Measurements from ENCODE around the gene CCR1. TPM values are rescaled to one million over a fixed set of nuclear protein-coding genes. Genes with fewer than 3 reads are reported as not detected.

CCR1 gene
- not detected in 3 replicates for total RNA-seq
- long read RNA-seq, result 0 reads

GRCh38 chr3:46208167-46208704, at the start of gene CCR1:
Gene CCR1, minus strand, starts transcription at chr3:46208313. Its CDS starts 4,000 bp downstream, at chr3:46204313.
- no peak within 1 kb of the TSS for H3K4me3 Mint-ChIP-seq (ENCODE audit: unreplicated experiment)
- no peaks in the 10 kb centered on the region for H3K9me3 Mint-ChIP-seq (ENCODE audit: low read depth)
- peak; percentile 67 for TF ChIP-seq CTCF (IDR thresholded peaks at IDR 0.05)
- H3K4me1 Mint-ChIP-seq (ENCODE audit: low read depth), result no peaks in the 10 kb centered on the region
- H3K27me3 Mint-ChIP-seq (ENCODE audit: low read depth), result no peaks in the 10 kb centered on the region
- H3K36me3 Mint-ChIP-seq (ENCODE audit: low read depth), result no peaks in the 10 kb centered on the region
- H3K27ac Mint-ChIP-seq (ENCODE audit: unreplicated experiment), result no peak within 1 kb of the TSS
- DNase-seq (ENCODE audit: low spot score), result no peak

GRCh38 chr3:46252980-46253379, 44.9 kb upstream of the CCR1 start:
- no peak for TF ChIP-seq CTCF (IDR thresholded peaks at IDR 0.05)
- Mint-ChIP-seq H3K36me3 (ENCODE audit: low read depth) (no peaks in the 10 kb centered on the region), H3K27ac (ENCODE audit: unreplicated experiment) (no peak overlapping the region), H3K4me1 (ENCODE audit: low read depth) (no peaks in the 10 kb centered on the region), H3K4me3 (ENCODE audit: unreplicated experiment) (no peak overlapping the region), H3K27me3 (ENCODE audit: low read depth) (peaks cover 36% of the 10 kb centered on the region), H3K9me3 (ENCODE audit: low read depth) (no peaks in the 10 kb centered on the region)
- DNase-seq (ENCODE audit: low spot score), result no peak

GRCh38 chr3:46245146-46245545, 37.0 kb upstream of the CCR1 start:
- H3K27ac Mint-ChIP-seq (ENCODE audit: unreplicated experiment), result no peak overlapping the region
- H3K27me3 Mint-ChIP-seq (ENCODE audit: low read depth), result peaks cover 24% of the 10 kb centered on the region
- H3K36me3 Mint-ChIP-seq (ENCODE audit: low read depth), result no peaks in the 10 kb centered on the region
- H3K4me3 Mint-ChIP-seq (ENCODE audit: unreplicated experiment), result no peak overlapping the region
- no peaks in the 10 kb centered on the region for H3K9me3 Mint-ChIP-seq (ENCODE audit: low read depth)
- no peak for DNase-seq (ENCODE audit: low spot score)
- H3K4me1 Mint-ChIP-seq (ENCODE audit: low read depth), result no peaks in the 10 kb centered on the region
- TF ChIP-seq CTCF (IDR thresholded peaks at IDR 0.05), result no peak

- no peak for TF ChIP-seq CTCF (IDR thresholded peaks at IDR 0.05)
- Mint-ChIP-seq H3K4me1 (ENCODE audit: low read depth) (no peaks in the 10 kb centered on the region), H3K4me3 (ENCODE audit: unreplicated experiment) (no peak overlapping the region), H3K36me3 (ENCODE audit: low read depth) (no peaks in the 10 kb centered on the region), H3K27me3 (ENCODE audit: low read depth) (peaks cover 31% of the 10 kb centered on the region), H3K9me3 (ENCODE audit: low read depth) (no peaks in the 10 kb centered on the region), H3K27ac (ENCODE audit: unreplicated experiment) (no peak overlapping the region)
- DNase-seq (ENCODE audit: low spot score), result no peak
These were observed 35.4 kb upstream of the CCR1 start for GRCh38 chr3:46243560-46243959.

- Mint-ChIP-seq H3K27ac (ENCODE audit: unreplicated experiment) (no peak within 1 kb of the TSS), H3K9me3 (ENCODE audit: low read depth) (no peaks in the 10 kb centered on the region), H3K4me1 (ENCODE audit: low read depth) (no peaks in the 10 kb centered on the region), H3K27me3 (ENCODE audit: low read depth) (peaks cover 36% of the 10 kb centered on the region), H3K36me3 (ENCODE audit: low read depth) (no peaks in the 10 kb centered on the region), H3K4me3 (ENCODE audit: unreplicated experiment) (no peak within 1 kb of the TSS)
- no peak for TF ChIP-seq CTCF (IDR thresholded peaks at IDR 0.05)
- no peak for DNase-seq (ENCODE audit: low spot score)
These were observed 34.0 kb upstream of the CCR1 start, which contains the start of gene CCR3 for GRCh38 chr3:46242120-46242519. Gene CCR3, plus strand, starts transcription at chr3:46242460. Its CDS starts 22,699 bp downstream, at chr3:46265159.

Measured in chondrocyte (in vitro differentiated cells).